D721Med (cell line): ENCODE results near the gene ASB5.

Experiments used
- DNase-seq: peaks from one replicate; pipeline ENCODE4 v3.0.0; 2011; ENCODE audit warnings: low spot score; ENCODE audit not compliant: insufficient read length
- FAIRE-seq: peaks from 2 replicates; lab custom pipeline; 2011; peaks lifted over from hg19 to GRCh38; lab: Jason Lieb, UNC
- TF ChIP-seq, protein P1 (sequence below): IDR thresholded peaks from 2 replicates; pipeline ENCODE4 v1.5.1; 2012; ENCODE audit warnings: mild to moderate bottlenecking, control low read depth; ENCODE audit not compliant: insufficient read depth; ENCODE audit errors: missing control alignments

The ASB5 gene

GRCh38 chr4:176268963-176269362 is at the start of gene ASB5:
Gene ASB5, minus strand, starts transcription at chr4:176269222. Its CDS starts 114 bp downstream, at chr4:176269108.
- TF ChIP-seq, protein P1, sequence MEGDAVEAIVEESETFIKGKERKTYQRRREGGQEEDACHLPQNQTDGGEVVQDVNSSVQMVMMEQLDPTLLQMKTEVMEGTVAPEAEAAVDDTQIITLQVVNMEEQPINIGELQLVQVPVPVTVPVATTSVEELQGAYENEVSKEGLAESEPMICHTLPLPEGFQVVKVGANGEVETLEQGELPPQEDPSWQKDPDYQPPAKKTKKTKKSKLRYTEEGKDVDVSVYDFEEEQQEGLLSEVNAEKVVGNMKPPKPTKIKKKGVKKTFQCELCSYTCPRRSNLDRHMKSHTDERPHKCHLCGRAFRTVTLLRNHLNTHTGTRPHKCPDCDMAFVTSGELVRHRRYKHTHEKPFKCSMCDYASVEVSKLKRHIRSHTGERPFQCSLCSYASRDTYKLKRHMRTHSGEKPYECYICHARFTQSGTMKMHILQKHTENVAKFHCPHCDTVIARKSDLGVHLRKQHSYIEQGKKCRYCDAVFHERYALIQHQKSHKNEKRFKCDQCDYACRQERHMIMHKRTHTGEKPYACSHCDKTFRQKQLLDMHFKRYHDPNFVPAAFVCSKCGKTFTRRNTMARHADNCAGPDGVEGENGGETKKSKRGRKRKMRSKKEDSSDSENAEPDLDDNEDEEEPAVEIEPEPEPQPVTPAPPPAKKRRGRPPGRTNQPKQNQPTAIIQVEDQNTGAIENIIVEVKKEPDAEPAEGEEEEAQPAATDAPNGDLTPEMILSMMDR = no peak
- FAIRE-seq (no peak), DNase-seq (no peak)

GRCh38 chr4:176313596-176314336 is 44.7 kb upstream of the ASB5 start:
- TF ChIP-seq, protein P1 = no peak
- FAIRE-seq = no peak
- no peak for DNase-seq

DNA sequence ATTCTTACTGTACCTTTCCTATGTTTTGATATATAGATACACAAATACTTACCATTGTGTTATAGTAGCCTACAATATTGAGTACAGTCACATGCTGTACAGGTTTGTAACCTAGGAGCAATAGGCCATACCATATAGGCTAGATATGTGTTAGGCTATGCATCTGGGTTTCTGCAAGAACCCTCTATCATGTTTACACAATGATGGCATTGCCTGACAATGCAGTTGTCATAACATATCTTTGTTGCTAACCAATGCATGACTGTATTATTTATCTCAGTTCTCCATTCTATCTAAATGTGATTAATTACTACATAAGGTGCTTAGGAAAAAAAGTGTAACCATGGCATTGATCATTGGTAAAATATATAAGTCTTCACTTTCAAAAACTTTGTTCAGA is 40.8 kb upstream of the ASB5 start:
- no peak for FAIRE-seq
- DNase-seq = no peak
- TF ChIP-seq, protein P1 = no peak

DNA sequence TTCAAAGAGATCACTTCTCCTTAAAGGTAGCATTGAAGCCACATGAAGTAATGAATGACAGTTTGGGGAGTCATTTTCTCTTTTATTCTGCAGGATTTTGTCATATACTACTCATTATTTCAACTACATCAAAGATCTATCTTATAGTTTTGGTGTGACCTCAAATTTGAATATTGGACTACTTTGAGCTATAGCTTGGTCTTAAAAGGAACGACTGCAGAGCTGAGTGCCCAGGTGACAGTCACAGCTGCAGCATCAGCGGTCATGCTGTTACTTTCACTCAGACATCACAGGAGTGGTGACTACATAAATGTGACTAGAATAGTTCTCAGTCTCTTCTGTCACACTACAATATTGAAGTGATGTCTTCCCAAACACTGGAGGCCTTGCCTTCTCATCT is 40.0 kb upstream of the ASB5 start:
- no peak for DNase-seq
- FAIRE-seq = no peak
- TF ChIP-seq, protein P1 = no peak

GRCh38 chr4:176308441-176308840 is 39.4 kb upstream of the ASB5 start:
- TF ChIP-seq, protein P1 = no peak
- DNase-seq (no peak), FAIRE-seq (no peak)

GRCh38 chr4:176307666-176307930 is 38.6 kb upstream of the ASB5 start:
- DNase-seq (no peak), FAIRE-seq (no peak)
- TF ChIP-seq, protein P1 = no peak

DNA sequence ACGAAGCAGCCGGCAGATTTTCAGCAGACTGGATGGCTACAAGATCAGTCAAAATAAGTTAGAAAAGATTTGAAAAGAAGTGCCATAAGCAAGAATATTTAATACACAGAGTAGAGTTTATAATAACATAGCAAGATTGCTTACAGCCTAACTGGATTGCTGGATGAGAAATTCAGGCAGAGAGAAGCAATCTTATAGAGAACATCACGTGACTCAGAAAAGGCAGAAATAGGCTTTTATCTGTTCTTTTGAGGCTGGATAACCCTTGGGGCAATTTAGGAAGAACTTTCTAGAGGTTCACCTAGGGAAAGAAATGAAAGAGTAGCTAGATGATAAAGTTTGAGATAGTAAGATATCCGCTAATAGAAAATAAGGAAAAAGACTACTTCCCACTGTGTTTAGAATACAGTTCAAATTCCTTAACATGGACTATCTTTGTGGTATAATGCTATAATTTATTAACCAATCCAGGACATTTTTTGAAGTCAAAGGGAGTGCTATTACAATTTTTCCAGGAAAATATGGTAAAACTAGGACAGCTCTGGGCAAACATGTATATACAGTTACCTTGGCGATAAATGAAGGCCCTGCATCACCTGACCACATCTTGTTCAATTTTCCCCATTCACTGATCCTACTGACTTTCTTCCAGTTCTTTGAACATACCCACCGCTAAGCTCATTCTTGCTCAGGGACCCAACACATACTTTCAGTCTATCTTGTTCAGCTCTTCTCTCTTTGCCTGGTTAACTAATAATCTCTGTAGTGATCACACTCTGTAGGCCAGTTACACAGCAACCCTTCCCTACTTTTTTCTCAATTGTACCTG is 38.0 kb upstream of the ASB5 start:
- FAIRE-seq = no peak
- no peak for DNase-seq
- TF ChIP-seq, protein P1 = no peak
